Left lung (tissue), 10 donors: Measurements from ENCODE around the gene TTLL12. TPM values are rescaled to one million over a fixed set of nuclear protein-coding genes. Genes with fewer than 3 reads are reported as not detected.
A peak's percentile ranks its signal among the peaks of the same experiment; 100 is the strongest.

ENCODE experiments used
- ATAC-seq: fragments of 200-7000 bp; cut with Tn5 transposase; one replicate; pipeline ENCODE4 v1.9.1; 2020; ENCODE audit warnings: moderate library complexity
- DNase-seq, 4 donors: peaks; one replicate each; pipeline ENCODE4 v3.0.0-alpha.2; 2013 to 2020
- H3K27ac ChIP-seq, 2 donors: fragments of 200-600 bp; sonication (generic) in 1 of 2; one replicate each; pipeline versions ENCODE4 v1.5.0 to v1.8.0; 2020 to 2021
- H3K27me3 ChIP-seq, 2 donors: fragments of 200-600 bp; sonication (generic) in 1 of 2; one replicate each; pipeline versions ENCODE4 v1.5.0 to v1.8.0; 2020 to 2021
- H3K36me3 ChIP-seq, 2 donors: fragments of 200-600 bp; sonication (generic) in 1 of 2; one replicate each; pipeline versions ENCODE4 v1.5.0 to v1.8.0; 2020 to 2021
- H3K4me1 ChIP-seq, 2 donors: fragments of 200-600 bp; one replicate each; pipeline ENCODE4 v1.8.0; 2021
- H3K4me3 ChIP-seq, 2 donors: fragments of 200-600 bp; sonication (generic) in 1 of 2; one replicate each; pipeline versions ENCODE4 v1.5.0 to v1.8.0; 2020 to 2021; ENCODE audit warnings: mild to moderate bottlenecking in 1 of 2
- H3K9me3 ChIP-seq, 2 donors: fragments of 200-600 bp; sonication (generic) in 1 of 2; one replicate each; pipeline versions ENCODE4 v1.5.0 to v1.8.0; 2020 to 2021
- intact Hi-C, 2 donors: fragments of 100-400 bp; cut with DNase I; formaldehyde crosslinking; loops; one replicate each; pipeline versions ENCODE4 v1.11.2 to v1.14.2; 2022
- polyA plus RNA-seq, 6 donors: library from polyadenylated mRNA; unstranded; fragments of 120-200 nt; gene quantifications; one replicate each; pipeline ENCODE4 v1.2.1, GENCODE V29; 2013; ENCODE audit not compliant: insufficient read length in 6 of 6
- total RNA-seq, 2 donors: library from RNA; stranded (reverse); fragmentation: NEBNext Ultra II Directional; extraction: Animal tissue kit (Norgen Biotek cat#: 25700); gene quantifications; one replicate each; pipeline ENCODE4 v1.2.1, GENCODE V29; 2021
- TF ChIP-seq, protein P1 (sequence below), 2 donors: fragments of 200-600 bp; sonication (generic) in 1 of 2; IDR thresholded peaks; one replicate each; pipeline versions ENCODE4 v1.5.0 to v1.8.0; 2021; ENCODE audit warnings: antibody characterized with exemption in 2 of 2
- donor health status: DM: no; HTN: yes; CAD: no.
- donor health status: DM: no; HTN: no; CAD: no.

The TTLL12 gene
- total and polyA plus RNA-seq, 8 donors = 18.3 to 42.1 (median 22.0) TPM

GRCh38 chr22:43207849-43208702 is 21.1 kb upstream of the TTLL12 start:
- no peak overlapping the region for H3K27ac ChIP-seq
- no peaks in the 10 kb centered on the region for H3K9me3 ChIP-seq
- DNase-seq (peak in 1 of 4 donors; percentile 68), ATAC-seq (no peak)
- H3K27me3 ChIP-seq = no peaks in the 10 kb centered on the region
- no peaks in the 10 kb centered on the region for H3K4me1 ChIP-seq
- intact Hi-C loops = no loop called here
- no peaks in the 10 kb centered on the region for H3K36me3 ChIP-seq
- no peak overlapping the region for H3K4me3 ChIP-seq
- TF ChIP-seq, protein P1, sequence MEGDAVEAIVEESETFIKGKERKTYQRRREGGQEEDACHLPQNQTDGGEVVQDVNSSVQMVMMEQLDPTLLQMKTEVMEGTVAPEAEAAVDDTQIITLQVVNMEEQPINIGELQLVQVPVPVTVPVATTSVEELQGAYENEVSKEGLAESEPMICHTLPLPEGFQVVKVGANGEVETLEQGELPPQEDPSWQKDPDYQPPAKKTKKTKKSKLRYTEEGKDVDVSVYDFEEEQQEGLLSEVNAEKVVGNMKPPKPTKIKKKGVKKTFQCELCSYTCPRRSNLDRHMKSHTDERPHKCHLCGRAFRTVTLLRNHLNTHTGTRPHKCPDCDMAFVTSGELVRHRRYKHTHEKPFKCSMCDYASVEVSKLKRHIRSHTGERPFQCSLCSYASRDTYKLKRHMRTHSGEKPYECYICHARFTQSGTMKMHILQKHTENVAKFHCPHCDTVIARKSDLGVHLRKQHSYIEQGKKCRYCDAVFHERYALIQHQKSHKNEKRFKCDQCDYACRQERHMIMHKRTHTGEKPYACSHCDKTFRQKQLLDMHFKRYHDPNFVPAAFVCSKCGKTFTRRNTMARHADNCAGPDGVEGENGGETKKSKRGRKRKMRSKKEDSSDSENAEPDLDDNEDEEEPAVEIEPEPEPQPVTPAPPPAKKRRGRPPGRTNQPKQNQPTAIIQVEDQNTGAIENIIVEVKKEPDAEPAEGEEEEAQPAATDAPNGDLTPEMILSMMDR (IDR thresholded peaks at IDR 0.05) = no peak

DNA sequence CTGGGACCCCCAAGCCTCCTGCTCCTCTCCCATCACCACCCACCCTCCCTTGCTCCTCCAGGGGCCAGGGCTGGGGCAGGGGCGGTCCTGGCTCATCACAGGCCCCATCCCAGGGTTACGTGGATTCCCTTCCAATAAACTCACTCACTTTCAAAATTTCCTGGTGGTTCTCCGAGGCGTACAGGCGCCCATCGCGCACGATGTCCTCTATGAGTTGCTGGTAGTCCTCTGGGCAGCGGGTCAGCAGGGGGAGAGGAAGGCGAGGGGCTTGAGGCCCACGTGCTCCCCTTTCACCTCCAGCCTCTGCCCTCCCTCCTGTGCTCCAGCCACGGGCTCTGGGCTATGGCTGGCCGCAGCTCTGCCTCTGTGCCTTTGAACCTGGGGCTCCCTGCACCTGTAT is 20.5 kb upstream of the TTLL12 start:
- no peak overlapping the region for H3K27ac ChIP-seq
- no peaks in the 10 kb centered on the region for H3K36me3 ChIP-seq
- intact Hi-C loops = no loop called here
- no peaks in the 10 kb centered on the region for H3K27me3 ChIP-seq
- peak in 1 of 4 donors; percentile 55 for DNase-seq
- H3K9me3 ChIP-seq = no peaks in the 10 kb centered on the region
- H3K4me1 ChIP-seq = no peaks in the 10 kb centered on the region
- no peak overlapping the region for H3K4me3 ChIP-seq
- TF ChIP-seq, protein P1 (IDR thresholded peaks at IDR 0.05) = no peak
- ATAC-seq = no peak

DNA sequence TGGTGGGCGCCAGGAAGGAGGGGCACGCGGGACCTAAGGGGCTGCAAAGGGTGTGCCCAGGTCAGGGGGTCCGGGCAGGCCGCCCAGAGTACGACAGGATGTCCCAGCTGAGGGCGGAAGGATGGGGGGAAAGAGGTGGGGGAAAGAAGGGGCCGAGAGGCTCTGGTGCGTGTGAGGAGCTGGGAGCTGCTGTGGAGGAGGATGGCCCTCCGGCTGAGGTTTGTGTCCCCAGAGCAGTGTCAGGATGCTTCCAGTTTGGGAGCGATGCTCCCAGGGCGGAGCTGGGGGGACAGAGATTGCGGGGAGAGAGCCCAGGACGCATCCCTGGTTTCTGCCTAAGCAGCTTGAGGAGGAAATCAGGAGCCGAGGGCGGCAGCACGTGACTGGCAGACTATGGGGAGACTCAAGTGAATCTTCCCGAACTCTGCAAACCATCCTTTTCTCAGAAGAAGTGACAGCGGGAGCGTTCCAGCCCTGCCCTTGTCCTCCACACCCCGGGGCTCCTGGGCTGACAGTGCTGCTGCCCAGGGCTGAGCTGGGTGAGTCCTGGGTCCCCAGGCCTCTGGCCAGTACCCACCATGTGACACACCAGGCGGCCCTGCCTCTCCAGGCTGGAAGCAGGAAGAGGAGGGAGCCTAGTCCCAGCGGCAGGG is 19.7 kb upstream of the TTLL12 start:
- TF ChIP-seq, protein P1 (IDR thresholded peaks at IDR 0.05) = no peak

DNA sequence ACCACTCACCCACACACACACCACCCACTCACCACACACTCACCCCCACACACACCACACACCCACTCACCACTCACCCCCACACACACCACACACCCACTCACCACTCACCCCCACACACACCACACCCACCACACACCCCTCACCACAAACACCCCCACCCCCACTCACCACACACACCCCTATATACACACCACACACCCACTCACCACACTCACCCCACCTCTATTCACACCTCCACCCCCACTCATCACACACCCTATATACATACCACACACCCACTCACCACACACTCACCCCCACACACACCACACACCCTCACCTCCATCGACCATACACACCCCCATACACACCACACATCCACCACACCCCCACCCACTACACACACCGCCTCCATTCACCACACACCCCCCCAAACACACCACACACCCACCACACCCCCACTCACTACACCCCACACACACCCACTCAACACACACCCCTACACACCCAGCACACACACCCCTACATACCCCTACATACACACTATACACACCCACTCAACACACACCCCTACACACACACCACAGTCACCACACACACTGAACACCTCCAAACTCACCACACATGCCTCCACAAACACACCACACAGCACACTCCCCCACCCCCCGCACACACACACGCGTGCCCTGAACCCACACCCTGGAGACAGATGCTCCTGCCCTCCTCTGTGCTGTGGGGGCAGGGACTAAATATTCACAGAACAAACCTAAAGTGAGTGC is 19.0 kb upstream of the TTLL12 start:
- intact Hi-C loops = no loop called here
- DNase-seq (peak in 1 of 4 donors; percentile 13), ATAC-seq (no peak)
- H3K27ac ChIP-seq = no peak overlapping the region
- H3K27me3 ChIP-seq = no peaks in the 10 kb centered on the region
- TF ChIP-seq, protein P1 (IDR thresholded peaks at IDR 0.05) = no peak
- H3K9me3 ChIP-seq = no peaks in the 10 kb centered on the region
- H3K36me3 ChIP-seq = no peaks in the 10 kb centered on the region
- H3K4me1 ChIP-seq = no peaks in the 10 kb centered on the region
- no peak overlapping the region for H3K4me3 ChIP-seq

More for the DNA sequence above, 19.7 kb upstream of the TTLL12 start:
- DNase-seq = peak in 1 of 4 donors; percentile 54
- no peaks in the 10 kb centered on the region for H3K9me3 ChIP-seq
- no peak overlapping the region for H3K27ac ChIP-seq
- intact Hi-C loops = no loop called here
- H3K36me3 ChIP-seq = no peaks in the 10 kb centered on the region
- H3K4me3 ChIP-seq = no peak overlapping the region
- H3K27me3 ChIP-seq = no peaks in the 10 kb centered on the region
- H3K4me1 ChIP-seq = no peaks in the 10 kb centered on the region
- ATAC-seq = no peak
